Measurements from ENCODE around the gene CLEC2L.
A peak's percentile ranks its signal among the peaks of the same experiment; 100 is the strongest.
"Not testable (repeated sequence)": the region's sequence is repeated elsewhere in the genome, so short reads cannot be mapped to it uniquely, and the experiment has no call there.

Gene CLEC2L

GRCh38 chr7:139536152-139536551, 12.7 kb downstream of the CLEC2L start:
- no peaks in the 10 kb centered on the region for H3K4me1 Mint-ChIP-seq
- no peaks in the 10 kb centered on the region for H3K9me3 Mint-ChIP-seq
- no peak for DNase-seq (ENCODE audit: low spot score in 2 of 2)
- no peak overlapping the region for H3K4me3 Mint-ChIP-seq
- no peak overlapping the region for H3K27ac Mint-ChIP-seq
- H3K36me3 Mint-ChIP-seq: no peaks in the 10 kb centered on the region
- no peak for ATAC-seq

GRCh38 chr7:139538881-139539635, 15.6 kb downstream of the CLEC2L start:
- DNase-seq (ENCODE audit: low spot score in 2 of 2): no peak
- H3K9me3 Mint-ChIP-seq: no peaks in the 10 kb centered on the region
- H3K4me1 Mint-ChIP-seq: no peaks in the 10 kb centered on the region
- H3K36me3 Mint-ChIP-seq: no peaks in the 10 kb centered on the region
- H3K27ac Mint-ChIP-seq: no peak overlapping the region
- no peak overlapping the region for H3K4me3 Mint-ChIP-seq
- no peak for ATAC-seq

GRCh38 chr7:139540203-139540602, 16.7 kb downstream of the CLEC2L start:
- H3K27ac Mint-ChIP-seq: no peak overlapping the region
- ATAC-seq: no peak
- no peaks in the 10 kb centered on the region for H3K4me1 Mint-ChIP-seq
- no peak for DNase-seq (ENCODE audit: low spot score in 2 of 2)
- no peaks in the 10 kb centered on the region for H3K36me3 Mint-ChIP-seq
- H3K9me3 Mint-ChIP-seq: no peaks in the 10 kb centered on the region
- no peak overlapping the region for H3K4me3 Mint-ChIP-seq

GRCh38 chr7:139541600-139542307, 18.3 kb downstream of the CLEC2L start:
- H3K9me3 Mint-ChIP-seq: no peaks in the 10 kb centered on the region
- no peaks in the 10 kb centered on the region for H3K4me1 Mint-ChIP-seq
- no peak for DNase-seq (ENCODE audit: low spot score in 2 of 2)
- ATAC-seq: no peak
- H3K27ac Mint-ChIP-seq: no peak overlapping the region
- no peaks in the 10 kb centered on the region for H3K36me3 Mint-ChIP-seq
- no peak overlapping the region for H3K4me3 Mint-ChIP-seq

GRCh38 chr7:139542308-139543151, 19.0 kb downstream of the CLEC2L start:
- Mint-ChIP-seq H3K9me3 (no peaks in the 10 kb centered on the region), H3K36me3 (no peaks in the 10 kb centered on the region), H3K4me3 (no peak overlapping the region), H3K27ac (no peak overlapping the region), H3K4me1 (no peaks in the 10 kb centered on the region)
- DNase-seq (ENCODE audit: low spot score in 2 of 2): no peak
- ATAC-seq: peak; percentile 12

- Mint-ChIP-seq H3K9me3 (no peaks in the 10 kb centered on the region), H3K36me3 (no peaks in the 10 kb centered on the region), H3K27ac (no peak overlapping the region), H3K4me3 (no peak overlapping the region), H3K4me1 (no peaks in the 10 kb centered on the region)
- ATAC-seq (peak; percentile 20), DNase-seq (ENCODE audit: low spot score in 2 of 2) (no peak)
Observed at GRCh38 chr7:139543801-139544603, 20.5 kb downstream of the CLEC2L start.

GRCh38 chr7:139544645-139545044, 21.2 kb downstream of the CLEC2L start:
- H3K36me3 Mint-ChIP-seq: no peaks in the 10 kb centered on the region
- H3K9me3 Mint-ChIP-seq: no peaks in the 10 kb centered on the region
- H3K4me1 Mint-ChIP-seq: no peaks in the 10 kb centered on the region

GRCh38 chr7:139548302-139549028, 25.0 kb downstream of the CLEC2L start:
- H3K4me3 Mint-ChIP-seq: no peak overlapping the region
- no peaks in the 10 kb centered on the region for H3K36me3 Mint-ChIP-seq
- H3K4me1 Mint-ChIP-seq: no peaks in the 10 kb centered on the region
- H3K9me3 Mint-ChIP-seq: no peaks in the 10 kb centered on the region
- no peak for ATAC-seq
- DNase-seq (ENCODE audit: low spot score in 2 of 2): no peak
- H3K27ac Mint-ChIP-seq: no peak overlapping the region

More at GRCh38 chr7:139544645-139545044, 21.2 kb downstream of the CLEC2L start:
- no peak overlapping the region for H3K4me3 Mint-ChIP-seq
- H3K27ac Mint-ChIP-seq: no peak overlapping the region
- DNase-seq (ENCODE audit: low spot score in 2 of 2) (no peak), ATAC-seq (no peak)

GRCh38 chr7:139553991-139554700, 30.7 kb downstream of the CLEC2L start:
- DNase-seq (ENCODE audit: low spot score in 2 of 2); H3K36me3 Mint-ChIP-seq; H3K9me3 Mint-ChIP-seq; H3K4me1 Mint-ChIP-seq; H3K4me3 Mint-ChIP-seq; ATAC-seq; H3K27ac Mint-ChIP-seq: not testable (repeated sequence)

- H3K9me3 Mint-ChIP-seq: peaks cover 3% of the 10 kb centered on the region
- DNase-seq (ENCODE audit: low spot score in 2 of 2): no peak
- no peaks in the 10 kb centered on the region for H3K36me3 Mint-ChIP-seq
- no peak overlapping the region for H3K4me3 Mint-ChIP-seq
- H3K4me1 Mint-ChIP-seq: no peaks in the 10 kb centered on the region
- no peak overlapping the region for H3K27ac Mint-ChIP-seq
- ATAC-seq: no peak
Observed at GRCh38 chr7:139557857-139558581, 34.5 kb downstream of the CLEC2L start.

- Mint-ChIP-seq H3K36me3 (peaks cover 7% of the 10 kb centered on the region), H3K9me3 (peaks cover 3% of the 10 kb centered on the region), H3K4me1 (no peaks in the 10 kb centered on the region), H3K27ac (no peak overlapping the region), H3K4me3 (no peak overlapping the region)
- DNase-seq (ENCODE audit: low spot score in 2 of 2) (no peak), ATAC-seq (peak; percentile 16)
Observed at GRCh38 chr7:139559364-139560105, 36.0 kb downstream of the CLEC2L start.

- H3K27ac Mint-ChIP-seq: no peak overlapping the region
- DNase-seq (ENCODE audit: low spot score in 2 of 2) (no peak), ATAC-seq (no peak)
- H3K4me3 Mint-ChIP-seq: no peak overlapping the region
- H3K4me1 Mint-ChIP-seq: no peaks in the 10 kb centered on the region
- peaks cover 13% of the 10 kb centered on the region for H3K36me3 Mint-ChIP-seq
- H3K9me3 Mint-ChIP-seq: peaks cover 3% of the 10 kb centered on the region
Observed at GRCh38 chr7:139560199-139560598, 36.7 kb downstream of the CLEC2L start.

- Mint-ChIP-seq H3K9me3 (peaks cover 3% of the 10 kb centered on the region), H3K4me1 (no peaks in the 10 kb centered on the region), H3K27ac (no peak overlapping the region), H3K36me3 (peaks cover 14% of the 10 kb centered on the region), H3K4me3 (no peak overlapping the region)
- ATAC-seq (no peak), DNase-seq (ENCODE audit: low spot score in 2 of 2) (no peak)
Observed at GRCh38 chr7:139560678-139561077, 37.2 kb downstream of the CLEC2L start.

Measured in stimulated activated effector memory CD8-positive, alpha-beta T cell treated with anti-CD3 and anti-CD28 coated beads, Interleukin-12 subunit alpha, Interleukin-12 subunit beta, amount 100 ng/mL, for 72 hours (primary cell).